Measurements from ENCODE around the gene ANKMY2. TPM values are rescaled to one million over a fixed set of nuclear protein-coding genes. Genes with fewer than 3 reads are reported as not detected.

The ANKMY2 gene
- total RNA-seq, 1 donor from 2014 or later, result 8.7 TPM

GRCh38 chr7:16637379-16637778 lies 8.2 kb downstream of the ANKMY2 start:
- intact Hi-C loops (cut with micrococcal nuclease), result no loop called here
- no peak for DNase-seq (ENCODE audit: low spot score)
- peaks cover 9% of the 10 kb centered on the region for H3K36me3 Mint-ChIP-seq (ENCODE audit: low read depth)
- no peaks in the 10 kb centered on the region for H3K27me3 Mint-ChIP-seq (ENCODE audit: low read depth)
- peaks cover 3% of the 10 kb centered on the region for H3K4me1 Mint-ChIP-seq (ENCODE audit: low read depth)
- H3K27ac Mint-ChIP-seq, result no peak overlapping the region
- H3K9me3 Mint-ChIP-seq, result no peaks in the 10 kb centered on the region
- no peak overlapping the region for H3K4me3 Mint-ChIP-seq (ENCODE audit: low read depth)

- Mint-ChIP-seq H3K36me3 (ENCODE audit: low read depth) (peaks cover 14% of the 10 kb centered on the region), H3K4me3 (ENCODE audit: low read depth) (no peak overlapping the region), H3K9me3 (no peaks in the 10 kb centered on the region), H3K27ac (no peak overlapping the region), H3K27me3 (ENCODE audit: low read depth) (no peaks in the 10 kb centered on the region), H3K4me1 (ENCODE audit: low read depth) (peaks cover 3% of the 10 kb centered on the region)
- intact Hi-C loops (cut with micrococcal nuclease), result no loop called here
- DNase-seq (ENCODE audit: low spot score), result no peak
These were observed 8.9 kb downstream of the ANKMY2 start for GRCh38 chr7:16636555-16637101.

GRCh38 chr7:16634271-16634738 lies 11.2 kb downstream of the ANKMY2 start:
- intact Hi-C loops (cut with micrococcal nuclease), result no loop called here
- no peak for DNase-seq (ENCODE audit: low spot score)
- no peaks in the 10 kb centered on the region for H3K27me3 Mint-ChIP-seq (ENCODE audit: low read depth)
- no peak overlapping the region for H3K4me3 Mint-ChIP-seq (ENCODE audit: low read depth)
- H3K9me3 Mint-ChIP-seq, result no peaks in the 10 kb centered on the region
- H3K27ac Mint-ChIP-seq, result no peak overlapping the region
- peaks cover 14% of the 10 kb centered on the region for H3K36me3 Mint-ChIP-seq (ENCODE audit: low read depth)
- peaks cover 3% of the 10 kb centered on the region for H3K4me1 Mint-ChIP-seq (ENCODE audit: low read depth)

- intact Hi-C loops (cut with micrococcal nuclease), result no loop called here
- Mint-ChIP-seq H3K27ac (no peak overlapping the region), H3K4me3 (ENCODE audit: low read depth) (no peak overlapping the region), H3K36me3 (ENCODE audit: low read depth) (peaks cover 14% of the 10 kb centered on the region), H3K4me1 (ENCODE audit: low read depth) (no peaks in the 10 kb centered on the region), H3K9me3 (no peaks in the 10 kb centered on the region), H3K27me3 (ENCODE audit: low read depth) (no peaks in the 10 kb centered on the region)
- DNase-seq (ENCODE audit: low spot score), result no peak
These were observed 14.9 kb downstream of the ANKMY2 start for GRCh38 chr7:16630654-16631053.

GRCh38 chr7:16627236-16627635 lies 18.3 kb downstream of the ANKMY2 start:
- no peak overlapping the region for H3K4me3 Mint-ChIP-seq (ENCODE audit: low read depth)
- H3K27ac Mint-ChIP-seq, result no peak overlapping the region
- DNase-seq (ENCODE audit: low spot score), result no peak
- H3K27me3 Mint-ChIP-seq (ENCODE audit: low read depth), result no peaks in the 10 kb centered on the region
- no peaks in the 10 kb centered on the region for H3K9me3 Mint-ChIP-seq
- peaks cover 3% of the 10 kb centered on the region for H3K4me1 Mint-ChIP-seq (ENCODE audit: low read depth)
- intact Hi-C loops (cut with micrococcal nuclease), result no loop called here
- H3K36me3 Mint-ChIP-seq (ENCODE audit: low read depth), result peaks cover 25% of the 10 kb centered on the region

- Mint-ChIP-seq H3K27me3 (ENCODE audit: low read depth) (no peaks in the 10 kb centered on the region), H3K27ac (no peak overlapping the region), H3K4me1 (ENCODE audit: low read depth) (peaks cover 3% of the 10 kb centered on the region), H3K36me3 (ENCODE audit: low read depth) (peaks cover 29% of the 10 kb centered on the region), H3K9me3 (no peaks in the 10 kb centered on the region), H3K4me3 (ENCODE audit: low read depth) (no peak overlapping the region)
- intact Hi-C loops (cut with micrococcal nuclease), result no loop called here
- DNase-seq (ENCODE audit: low spot score), result no peak
These were observed 19.2 kb downstream of the ANKMY2 start for GRCh38 chr7:16626388-16626787.

- peaks cover 20% of the 10 kb centered on the region for H3K4me1 Mint-ChIP-seq (ENCODE audit: low read depth)
- peak overlapping the region; percentile 82 for H3K27ac Mint-ChIP-seq
- no peak for DNase-seq (ENCODE audit: low spot score)
- peak overlapping the region; percentile 7 for H3K4me3 Mint-ChIP-seq (ENCODE audit: low read depth)
- H3K27me3 Mint-ChIP-seq (ENCODE audit: low read depth), result no peaks in the 10 kb centered on the region
- H3K9me3 Mint-ChIP-seq, result peaks cover 4% of the 10 kb centered on the region
- intact Hi-C loops (cut with micrococcal nuclease), result loop anchor here (1.0 to 2.0 kb wide), 2 partner anchors 25 to 303 kb away; partner anchors contain the start of gene ANKMY2
- peaks cover 54% of the 10 kb centered on the region for H3K36me3 Mint-ChIP-seq (ENCODE audit: low read depth)
These were observed 25.6 kb downstream of the ANKMY2 start for GRCh38 chr7:16619979-16620408.

GRCh38 chr7:16616542-16616941 lies 29.0 kb downstream of the ANKMY2 start:
- intact Hi-C loops (cut with micrococcal nuclease), result no loop called here
- H3K27me3 Mint-ChIP-seq (ENCODE audit: low read depth), result no peaks in the 10 kb centered on the region
- no peak for DNase-seq (ENCODE audit: low spot score)
- peaks cover 18% of the 10 kb centered on the region for H3K4me1 Mint-ChIP-seq (ENCODE audit: low read depth)
- H3K27ac Mint-ChIP-seq, result no peak overlapping the region
- H3K9me3 Mint-ChIP-seq, result peaks cover 4% of the 10 kb centered on the region
- peaks cover 29% of the 10 kb centered on the region for H3K36me3 Mint-ChIP-seq (ENCODE audit: low read depth)
- H3K4me3 Mint-ChIP-seq (ENCODE audit: low read depth), result no peak overlapping the region

GRCh38 chr7:16616122-16616521 lies 29.4 kb downstream of the ANKMY2 start:
- Mint-ChIP-seq H3K4me3 (ENCODE audit: low read depth) (no peak overlapping the region), H3K9me3 (peaks cover 4% of the 10 kb centered on the region), H3K27ac (no peak overlapping the region), H3K36me3 (ENCODE audit: low read depth) (peaks cover 26% of the 10 kb centered on the region), H3K4me1 (ENCODE audit: low read depth) (peaks cover 18% of the 10 kb centered on the region), H3K27me3 (ENCODE audit: low read depth) (no peaks in the 10 kb centered on the region)
- no peak for DNase-seq (ENCODE audit: low spot score)
- intact Hi-C loops (cut with micrococcal nuclease), result no loop called here

- Mint-ChIP-seq H3K9me3 (peaks cover 3% of the 10 kb centered on the region), H3K27me3 (ENCODE audit: low read depth) (no peaks in the 10 kb centered on the region), H3K27ac (no peak overlapping the region), H3K4me3 (ENCODE audit: low read depth) (no peak overlapping the region), H3K36me3 (ENCODE audit: low read depth) (peaks cover 24% of the 10 kb centered on the region), H3K4me1 (ENCODE audit: low read depth) (peaks cover 18% of the 10 kb centered on the region)
- intact Hi-C loops (cut with micrococcal nuclease), result no loop called here
- DNase-seq (ENCODE audit: low spot score), result no peak
These were observed 30.3 kb downstream of the ANKMY2 start for GRCh38 chr7:16615228-16615627.

GRCh38 chr7:16611711-16612110 lies 33.8 kb downstream of the ANKMY2 start:
- H3K27me3 Mint-ChIP-seq (ENCODE audit: low read depth), result no peaks in the 10 kb centered on the region
- intact Hi-C loops (cut with micrococcal nuclease), result no loop called here
- H3K27ac Mint-ChIP-seq, result no peak overlapping the region
- H3K36me3 Mint-ChIP-seq (ENCODE audit: low read depth), result peaks cover 13% of the 10 kb centered on the region
- no peak overlapping the region for H3K4me3 Mint-ChIP-seq (ENCODE audit: low read depth)
- H3K9me3 Mint-ChIP-seq, result no peaks in the 10 kb centered on the region
- DNase-seq (ENCODE audit: low spot score), result no peak
- H3K4me1 Mint-ChIP-seq (ENCODE audit: low read depth), result peaks cover 16% of the 10 kb centered on the region

GRCh38 chr7:16609842-16610450 lies 35.6 kb downstream of the ANKMY2 start:
- Mint-ChIP-seq H3K4me3 (ENCODE audit: low read depth) (no peak overlapping the region), H3K27me3 (ENCODE audit: low read depth) (no peaks in the 10 kb centered on the region), H3K27ac (no peak overlapping the region), H3K9me3 (no peaks in the 10 kb centered on the region), H3K36me3 (ENCODE audit: low read depth) (peaks cover 13% of the 10 kb centered on the region), H3K4me1 (ENCODE audit: low read depth) (peaks cover 16% of the 10 kb centered on the region)
- intact Hi-C loops (cut with micrococcal nuclease), result no loop called here
- no peak for DNase-seq (ENCODE audit: low spot score)

- H3K27me3 Mint-ChIP-seq (ENCODE audit: low read depth), result no peaks in the 10 kb centered on the region
- H3K36me3 Mint-ChIP-seq (ENCODE audit: low read depth), result peaks cover 28% of the 10 kb centered on the region
- DNase-seq (ENCODE audit: low spot score), result no peak
- H3K27ac Mint-ChIP-seq, result no peak overlapping the region
- peaks cover 14% of the 10 kb centered on the region for H3K4me1 Mint-ChIP-seq (ENCODE audit: low read depth)
- intact Hi-C loops (cut with micrococcal nuclease), result no loop called here
- H3K9me3 Mint-ChIP-seq, result no peaks in the 10 kb centered on the region
- H3K4me3 Mint-ChIP-seq (ENCODE audit: low read depth), result no peak overlapping the region
These were observed 38.9 kb downstream of the ANKMY2 start for GRCh38 chr7:16606704-16607103.
